Smooth muscle cell (in vitro differentiated cells): ENCODE data around the gene C2orf92. TPM values are rescaled to one million over a fixed set of nuclear protein-coding genes. Genes with fewer than 3 reads are reported as not detected.

ENCODE experiments used
- DNase-seq: peaks from one replicate; lab custom pipeline; 2025; ENCODE audit not compliant: unreplicated experiment; lab: John Stamatoyannopoulos, UW
- H2AFZ ChIP-seq: fragments of 200-600 bp; sonication (generic); 2 replicates; pipeline ENCODE4 v1.6.0; 2016; ENCODE audit warnings: antibody characterized with exemption, low read depth, mild to moderate bottlenecking
- H3F3A ChIP-seq: fragments of 200-600 bp; sonication (generic); 2 replicates; pipeline ENCODE4 v1.6.0; 2017; ENCODE audit warnings: antibody characterized with exemption, low read depth
- H3K27ac ChIP-seq: fragments of 200-600 bp; sonication (generic); 2 replicates; pipeline ENCODE4 v1.5.1; 2016; ENCODE audit warnings: low read depth, mild to moderate bottlenecking
- H3K27me3 ChIP-seq: fragments of 200-600 bp; sonication (generic); 2 replicates; pipeline ENCODE4 v1.6.1; 2016; ENCODE audit warnings: low read depth, mild to moderate bottlenecking
- H3K36me3 ChIP-seq: fragments of 200-600 bp; sonication (generic); 2 replicates; pipeline ENCODE4 v1.5.1; 2016; ENCODE audit warnings: low read depth
- H3K4me1 ChIP-seq: fragments of 200-600 bp; sonication (generic); 2 replicates; pipeline ENCODE4 v1.5.1; 2016; ENCODE audit warnings: low read depth
- H3K4me2 ChIP-seq: fragments of 200-600 bp; sonication (generic); 2 replicates; pipeline ENCODE4 v1.6.0; 2016; ENCODE audit warnings: mild to moderate bottlenecking
- H3K4me3 ChIP-seq: fragments of 200-600 bp; sonication (generic); 2 replicates; pipeline ENCODE4 v1.5.1; 2016; ENCODE audit warnings: mild to moderate bottlenecking
- H3K79me2 ChIP-seq: fragments of 200-600 bp; sonication (generic); 2 replicates; pipeline ENCODE4 v1.6.0; 2016; ENCODE audit warnings: low read depth, mild to moderate bottlenecking
- H3K9ac ChIP-seq: fragments of 200-600 bp; sonication (generic); 2 replicates; pipeline ENCODE4 v1.6.0; 2016; ENCODE audit warnings: low read depth
- H3K9me3 ChIP-seq: fragments of 200-600 bp; sonication (generic); replicated peaks from 2 replicates; pipeline ENCODE4 v1.5.1; 2016; ENCODE audit warnings: low read depth
- H4K20me1 ChIP-seq: fragments of 200-600 bp; sonication (generic); 2 replicates; pipeline ENCODE4 v1.6.0; 2016; ENCODE audit warnings: low read depth
- WGBS: methylation state at CpG from one replicate; pipeline ENCODE4 v1.1.7; 2016; ENCODE audit warnings: low lambda C conversion rate; 5-methylcytosine and 5-hydroxymethylcytosine counted together
- polyA plus RNA-seq: library from polyadenylated mRNA; unstranded; fragments of >200 nt; fragmentation: Nextera tagmentation; extraction: Ambion mirVana; gene quantifications from 2 replicates; pipeline ENCODE4 v1.2.1, GENCODE V29; 2016
- total RNA-seq: library from RNA; depleted of rRNA; stranded (reverse); fragments of >200 nt; gene quantifications from 2 replicates; pipeline ENCODE4 v1.2.3, GENCODE V29; 2014
- TF ChIP-seq, protein P1 (sequence below): fragments of 200-600 bp; sonication (generic); IDR thresholded peaks from 2 replicates; pipeline ENCODE4 v1.5.1; 2017; ENCODE audit warnings: borderline replicate concordance, mild to moderate bottlenecking, antibody characterized with exemption; ENCODE audit not compliant: insufficient read depth, poor library complexity, severe bottlenecking

The C2orf92 gene
- total and polyA plus RNA-seq, 2 experiments from 2014 or later: 1.0 to 7.2 TPM

GRCh38 chr2:97735161-97735561, 65.6 kb downstream of the C2orf92 start:
- TF ChIP-seq, protein P1, sequence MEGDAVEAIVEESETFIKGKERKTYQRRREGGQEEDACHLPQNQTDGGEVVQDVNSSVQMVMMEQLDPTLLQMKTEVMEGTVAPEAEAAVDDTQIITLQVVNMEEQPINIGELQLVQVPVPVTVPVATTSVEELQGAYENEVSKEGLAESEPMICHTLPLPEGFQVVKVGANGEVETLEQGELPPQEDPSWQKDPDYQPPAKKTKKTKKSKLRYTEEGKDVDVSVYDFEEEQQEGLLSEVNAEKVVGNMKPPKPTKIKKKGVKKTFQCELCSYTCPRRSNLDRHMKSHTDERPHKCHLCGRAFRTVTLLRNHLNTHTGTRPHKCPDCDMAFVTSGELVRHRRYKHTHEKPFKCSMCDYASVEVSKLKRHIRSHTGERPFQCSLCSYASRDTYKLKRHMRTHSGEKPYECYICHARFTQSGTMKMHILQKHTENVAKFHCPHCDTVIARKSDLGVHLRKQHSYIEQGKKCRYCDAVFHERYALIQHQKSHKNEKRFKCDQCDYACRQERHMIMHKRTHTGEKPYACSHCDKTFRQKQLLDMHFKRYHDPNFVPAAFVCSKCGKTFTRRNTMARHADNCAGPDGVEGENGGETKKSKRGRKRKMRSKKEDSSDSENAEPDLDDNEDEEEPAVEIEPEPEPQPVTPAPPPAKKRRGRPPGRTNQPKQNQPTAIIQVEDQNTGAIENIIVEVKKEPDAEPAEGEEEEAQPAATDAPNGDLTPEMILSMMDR: no peak
- H3K4me2 ChIP-seq: no peak overlapping the region
- DNase-seq: no peak
- no peaks in the 10 kb centered on the region for H4K20me1 ChIP-seq
- no peaks in the 10 kb centered on the region for H3K9me3 ChIP-seq
- WGBS: 95% methylated on average over 22 of the region's 29 CpGs
- no peak overlapping the region for H3K27ac ChIP-seq
- no peak overlapping the region for H2AFZ ChIP-seq
- no peaks in the 10 kb centered on the region for H3K79me2 ChIP-seq
- no peaks in the 10 kb centered on the region for H3K27me3 ChIP-seq
- H3K36me3 ChIP-seq: no peaks in the 10 kb centered on the region
- no peaks in the 10 kb centered on the region for H3F3A ChIP-seq
- no peak overlapping the region for H3K9ac ChIP-seq
- H3K4me1 ChIP-seq: no peaks in the 10 kb centered on the region
- no peak overlapping the region for H3K4me3 ChIP-seq

- Histone ChIP-seq H3K4me2 (no peak overlapping the region), H3K27ac (no peak overlapping the region), H3K9ac (no peak overlapping the region), H3F3A (no peaks in the 10 kb centered on the region), H4K20me1 (no peaks in the 10 kb centered on the region), H3K4me3 (no peak overlapping the region), H3K79me2 (no peaks in the 10 kb centered on the region), H2AFZ (no peak overlapping the region), H3K27me3 (no peaks in the 10 kb centered on the region), H3K4me1 (no peaks in the 10 kb centered on the region), H3K9me3 (no peaks in the 10 kb centered on the region), H3K36me3 (no peaks in the 10 kb centered on the region)
- no peak for DNase-seq
- WGBS: 90% methylated on average over 4 of the region's 4 CpGs
- TF ChIP-seq, protein P1: no peak
These were observed 66.7 kb downstream of the C2orf92 start for GRCh38 chr2:97736185-97736584.

DNA sequence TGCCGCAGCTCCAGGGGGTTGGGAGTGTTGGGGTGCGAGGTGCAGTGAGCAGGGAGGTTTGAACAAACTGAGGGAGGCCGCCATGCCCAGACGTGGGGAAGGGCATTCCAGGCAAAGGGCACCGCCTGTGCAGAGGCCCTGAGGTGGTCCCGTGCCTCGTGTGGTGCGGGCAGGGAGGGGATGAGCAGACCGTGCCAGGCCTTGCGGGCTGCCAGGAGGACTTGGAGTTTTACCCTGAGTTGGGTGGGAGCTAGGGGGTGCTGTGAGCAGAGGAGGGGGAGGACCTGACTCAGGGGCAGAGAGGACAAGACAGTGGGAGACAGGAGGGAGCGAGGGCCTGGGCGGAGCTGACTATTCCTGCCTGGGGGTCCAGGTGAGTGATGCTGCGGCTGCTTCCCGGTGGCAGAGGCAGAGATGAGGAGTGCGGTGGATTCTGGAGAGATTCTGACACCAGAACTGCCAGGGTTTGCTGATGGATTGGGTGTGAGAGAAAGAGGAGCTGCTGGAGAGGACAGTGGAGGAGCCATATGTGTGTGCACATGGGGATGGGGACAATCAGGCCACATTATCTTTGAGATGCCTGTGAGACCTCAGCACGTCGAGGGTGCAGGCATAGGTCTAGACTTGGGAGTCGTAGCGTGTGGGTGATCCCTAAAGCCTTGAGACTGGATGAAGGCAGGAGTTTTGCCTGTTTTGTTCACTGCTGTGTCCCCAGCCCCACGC, 67.3 kb downstream of the C2orf92 start:
- Histone ChIP-seq H3K9ac (no peak overlapping the region), H2AFZ (no peak overlapping the region), H3K4me2 (no peak overlapping the region), H3K4me3 (no peak overlapping the region), H3K4me1 (no peaks in the 10 kb centered on the region), H3K9me3 (no peaks in the 10 kb centered on the region), H3K79me2 (no peaks in the 10 kb centered on the region), H3K27me3 (no peaks in the 10 kb centered on the region), H3K27ac (no peak overlapping the region), H3F3A (no peaks in the 10 kb centered on the region), H3K36me3 (no peaks in the 10 kb centered on the region), H4K20me1 (no peaks in the 10 kb centered on the region)
- WGBS: 95% methylated on average over 20 of the region's 20 CpGs
- TF ChIP-seq, protein P1: no peak
- DNase-seq: no peak

GRCh38 chr2:97737421-97738178, 68.1 kb downstream of the C2orf92 start:
- Histone ChIP-seq H3K4me1 (no peaks in the 10 kb centered on the region), H3K9me3 (no peaks in the 10 kb centered on the region), H3K4me2 (no peak overlapping the region), H4K20me1 (no peaks in the 10 kb centered on the region), H3K79me2 (no peaks in the 10 kb centered on the region), H3K4me3 (no peak overlapping the region), H3F3A (no peaks in the 10 kb centered on the region), H2AFZ (no peak overlapping the region), H3K9ac (no peak overlapping the region), H3K27ac (no peak overlapping the region), H3K36me3 (no peaks in the 10 kb centered on the region), H3K27me3 (no peaks in the 10 kb centered on the region)
- TF ChIP-seq, protein P1: no peak
- WGBS: 95% methylated on average over 32 of the region's 32 CpGs
- DNase-seq: no peak
